H9 (cell line): Measurements from ENCODE around the gene ZNF335. TPM values are rescaled to one million over a fixed set of nuclear protein-coding genes. Genes with fewer than 3 reads are reported as not detected.

Experiments
- DNase-seq: peaks from one replicate; pipeline ENCODE4 v3.0.0-alpha.2; 2017
- H2AFZ ChIP-seq: one replicate; pipeline ENCODE4 v1.6.1; 2013; ENCODE audit warnings: mild to moderate bottlenecking, low read length, control low read depth, moderate library complexity
- H2AK5ac ChIP-seq: 2 replicates; pipeline ENCODE4 v1.6.1; 2013; ENCODE audit warnings: low read length, control low read depth, mixed read lengths; ENCODE audit not compliant: insufficient read length
- H2BK120ac ChIP-seq: one replicate; pipeline ENCODE4 v1.6.1; 2013; ENCODE audit warnings: low read depth, mild to moderate bottlenecking, low read length, control low read depth, inconsistent platforms; ENCODE audit not compliant: poor library complexity, severe bottlenecking
- H2BK12ac ChIP-seq: 2 replicates; pipeline ENCODE4 v1.6.1; 2013; ENCODE audit warnings: low read length, control low read depth, mixed read lengths, low read depth; ENCODE audit not compliant: insufficient read length
- H2BK15ac ChIP-seq: 2 replicates; pipeline ENCODE4 v1.6.1; 2013; ENCODE audit warnings: low read depth, low read length, control low read depth
- H2BK20ac ChIP-seq: one replicate; pipeline ENCODE4 v1.6.1; 2013; ENCODE audit warnings: low read depth, mild to moderate bottlenecking, low read length, control low read depth, inconsistent platforms; ENCODE audit not compliant: poor library complexity, severe bottlenecking
- H2BK5ac ChIP-seq: 2 replicates; pipeline ENCODE4 v1.6.1; 2013; ENCODE audit warnings: low read length, control low read depth, mixed read lengths; ENCODE audit not compliant: insufficient read length
- H3K14ac ChIP-seq: 2 replicates; pipeline ENCODE4 v1.6.1; 2013; ENCODE audit warnings: low read length, control low read depth; ENCODE audit not compliant: insufficient read depth
- H3K18ac ChIP-seq: 2 replicates; pipeline ENCODE4 v1.6.1; 2013; ENCODE audit warnings: low read depth, mild to moderate bottlenecking, mixed read lengths, low read length, control low read depth; ENCODE audit not compliant: insufficient read length
- H3K23ac ChIP-seq: 2 replicates; pipeline ENCODE4 v1.6.1; 2013; ENCODE audit warnings: low read length, control low read depth, mixed read lengths, low read depth; ENCODE audit not compliant: insufficient read length
- H3K23me2 ChIP-seq: 2 replicates; pipeline ENCODE4 v1.6.1; 2013; ENCODE audit warnings: low read depth, mild to moderate bottlenecking, mixed read lengths, low read length, control low read depth; ENCODE audit not compliant: insufficient read length, poor library complexity, severe bottlenecking
- H3K27ac ChIP-seq: 2 replicates; pipeline ENCODE4 v1.5.1; 2013; ENCODE audit warnings: low read length, control low read depth, mixed read lengths, low read depth; ENCODE audit not compliant: insufficient read length
- H3K27me3 ChIP-seq: 2 replicates; pipeline ENCODE4 v1.6.1; 2013; ENCODE audit warnings: low read length, control low read depth, inconsistent platforms; ENCODE audit not compliant: insufficient read depth
- H3K4ac ChIP-seq: 2 replicates; pipeline ENCODE4 v1.6.1; 2013; ENCODE audit warnings: low read depth, mild to moderate bottlenecking, control low read depth, inconsistent platforms, low read length, moderate library complexity
- H3K4me1 ChIP-seq: 2 replicates; pipeline ENCODE4 v1.6.1; 2013; ENCODE audit warnings: low read length, control low read depth, inconsistent platforms; ENCODE audit not compliant: insufficient read depth
- H3K4me2 ChIP-seq: 2 replicates; pipeline ENCODE4 v1.6.1; 2013; ENCODE audit warnings: low read length, control low read depth, mixed read lengths; ENCODE audit not compliant: insufficient read length, insufficient read depth
- H3K56ac ChIP-seq: 2 replicates; pipeline ENCODE4 v1.6.1; 2013; ENCODE audit warnings: low read depth, mild to moderate bottlenecking, mixed read lengths, low read length, control low read depth; ENCODE audit not compliant: insufficient read length
- H3K79me1 ChIP-seq: 2 replicates; pipeline ENCODE4 v1.6.1; 2013; ENCODE audit warnings: low read depth, mild to moderate bottlenecking, moderate library complexity, low read length, control low read depth, inconsistent platforms; ENCODE audit not compliant: insufficient read depth, poor library complexity, severe bottlenecking
- H3K79me2 ChIP-seq: 2 replicates; pipeline ENCODE4 v1.6.1; 2013; ENCODE audit warnings: low read length, control low read depth, inconsistent platforms; ENCODE audit not compliant: insufficient read depth
- H3K9ac ChIP-seq: 2 replicates; pipeline ENCODE4 v1.6.1; 2013; ENCODE audit warnings: low read length, control low read depth, mixed read lengths; ENCODE audit not compliant: insufficient read length; ENCODE audit errors: extremely low read depth
- H3K9me3 ChIP-seq: one replicate; pipeline ENCODE4 v1.6.1; 2013; ENCODE audit warnings: low read depth, low read length, inconsistent platforms; ENCODE audit not compliant: control insufficient read depth
- H3T11ph ChIP-seq: one replicate; pipeline ENCODE4 v1.6.1; 2013; ENCODE audit warnings: mild to moderate bottlenecking, low read length, control low read depth, inconsistent platforms
- H4K20me1 ChIP-seq: one replicate; pipeline ENCODE4 v1.6.1; 2013; ENCODE audit not compliant: control insufficient read depth, insufficient read length, insufficient read depth
- H4K5ac ChIP-seq: 2 replicates; pipeline ENCODE4 v1.6.1; 2013; ENCODE audit warnings: low read depth, mild to moderate bottlenecking, mixed read lengths, low read length, control low read depth; ENCODE audit not compliant: insufficient read length
- H4K8ac ChIP-seq: replicated peaks from 2 replicates; pipeline ENCODE4 v1.6.1; 2013; ENCODE audit warnings: low read length, control low read depth, mixed read lengths, low read depth; ENCODE audit not compliant: insufficient read length
- H4K91ac ChIP-seq: 2 replicates; pipeline ENCODE4 v1.6.1; 2013; ENCODE audit warnings: low read depth, mild to moderate bottlenecking, moderate library complexity, mixed read lengths, low read length, control low read depth; ENCODE audit not compliant: insufficient read length
- H3K27ac Mint-ChIP-seq, 3 experiments: 2 replicates in 2 of 3; 3 replicates in 1 of 3; pipeline ENCODE4 v1.8.0; 2020 to 2021; ENCODE audit warnings: mixed read lengths in 3 of 3, mild to moderate bottlenecking in 1 of 3, moderate library complexity in 1 of 3
- H3K27me3 Mint-ChIP-seq: 2 replicates; pipeline ENCODE4 v1.8.0; 2021; ENCODE audit warnings: low read depth, mild to moderate bottlenecking, moderate library complexity, mixed read lengths
- H3K36me3 Mint-ChIP-seq, 3 experiments: 2 replicates in 2 of 3; 3 replicates in 1 of 3; pipeline ENCODE4 v1.8.0; 2020 to 2021; ENCODE audit warnings: low read depth in 3 of 3, mixed read lengths in 3 of 3; ENCODE audit not compliant: insufficient read depth in 1 of 3
- H3K4me1 Mint-ChIP-seq, 2 experiments: 2 replicates each; pipeline ENCODE4 v1.8.0; 2020; ENCODE audit warnings: mixed read lengths in 2 of 2
- H3K4me3 Mint-ChIP-seq, 2 experiments: 2 replicates in 1 of 2; 3 replicates in 1 of 2; pipeline ENCODE4 v1.8.0; 2020 to 2021; ENCODE audit warnings: mild to moderate bottlenecking in 2 of 2, mixed read lengths in 2 of 2, moderate library complexity in 1 of 2
- H3K9me3 Mint-ChIP-seq, 2 experiments: 2 replicates in 1 of 2; 3 replicates in 1 of 2; pipeline ENCODE4 v1.8.0; 2020; ENCODE audit warnings: mild to moderate bottlenecking in 2 of 2, mixed read lengths in 2 of 2, moderate library complexity in 1 of 2
- CTCF ChIP-seq: fragments of 200-600 bp; sonication (generic); conservative IDR thresholded peaks from 3 replicates; pipeline ENCODE4 v1.8.0; 2021; ENCODE audit warnings: antibody characterized with exemption, mild to moderate bottlenecking
- WGBS: extraction: QIAGEN DNeasy Blood & Tissue Kit; methylation state at CpG from one replicate; pipeline ENCODE4 v1.1.7; 2013; ENCODE audit warnings: missing lambda C conversion rate, low lambda C conversion rate, mixed read lengths; ENCODE audit not compliant: insufficient read length; ENCODE audit errors: extremely low coverage; 5-methylcytosine and 5-hydroxymethylcytosine counted together
- total RNA-seq: library from RNA; stranded (reverse); gene quantifications from 2 replicates; pipeline ENCODE4 v1.2.1, GENCODE V29; 2021

The ZNF335 gene
- total RNA-seq, 1 experiment from 2014 or later, result 21.1 TPM

GRCh38 chr20:46012921-46013320 is 40.9 kb upstream of the ZNF335 start:
- Histone ChIP-seq H2BK12ac (no peak overlapping the region), H3K27ac (no peak overlapping the region), H4K20me1 (no peaks in the 10 kb centered on the region), H3K56ac (no peak overlapping the region), H3K79me2 (no peaks in the 10 kb centered on the region), H3K4me1 (peaks cover 6% of the 10 kb centered on the region; the same call in 1 of the 2 replicates), H4K8ac (no peak overlapping the region), H4K91ac (no peak overlapping the region), H3K27me3 (no peaks in the 10 kb centered on the region; the same call in 1 of the 2 replicates), H2BK15ac (no peak overlapping the region), H4K5ac (no peak overlapping the region), H3K4ac (no peak overlapping the region), H3K9ac (no peak overlapping the region), H2BK5ac (no peak overlapping the region), H2AFZ (no peak overlapping the region), H2BK120ac (no peak overlapping the region), H3K23ac (no peak overlapping the region), H2BK20ac (no peak overlapping the region), H3K79me1 (no peaks in the 10 kb centered on the region), H3K9me3 (no peaks in the 10 kb centered on the region), H3K23me2 (peaks cover 6% of the 10 kb centered on the region), H3K18ac (no peak overlapping the region), H2AK5ac (no peak overlapping the region), H3K14ac (no peak overlapping the region), H3K4me2 (no peak overlapping the region), H3T11ph (no peak overlapping the region)
- WGBS, result no CpG with 5 or more reads among the region's 10 CpGs
- no peak for TF ChIP-seq CTCF
- H3K4me1 Mint-ChIP-seq, result peaks cover 35 to 42% of the 10 kb centered on the region in 2 experiments
- DNase-seq, result no peak
- peaks cover 23% of the 10 kb centered on the region for H3K27me3 Mint-ChIP-seq
- H3K9me3 Mint-ChIP-seq, result peaks cover 5 to 17% of the 10 kb centered on the region in 2 experiments; a peak in 2 of 5 replicates
- H3K27ac Mint-ChIP-seq, result no peak overlapping the region
- H3K36me3 Mint-ChIP-seq, result peaks cover 7 to 18% (median 12%) of the 10 kb centered on the region in 3 experiments
- H3K4me3 Mint-ChIP-seq, result peak overlapping the region in 1 of 2 experiments; percentile 30; a peak in 2 of 5 replicates
